Spleen (tissue), 7 donors: Measurements from ENCODE around the gene DCAF15.

Experiments used
- CTCF ChIP-seq, 11 experiments: fragments of 200-600 bp in 7 of 11; fragments of 450-650 bp in 4 of 11; sonication (generic) in 4 of 11; IDR thresholded peaks in 8 of 11; conservative IDR thresholded peaks in 3 of 11; 1 replicate in 7 of 11; 2 replicates in 4 of 11; pipeline versions ENCODE4 v1.4.0 to v1.8.0; 2016 to 2021; ENCODE audit warnings: antibody characterized with exemption in 11 of 11, inconsistent platforms in 4 of 11, mild to moderate bottlenecking in 1 of 11
- POLR2A ChIP-seq, 3 donors: fragments of 450-650 bp; IDR thresholded peaks; one replicate each; pipeline ENCODE4 v1.5.1; 2017; ENCODE audit warnings: antibody characterized with exemption in 3 of 3, mild to moderate bottlenecking in 1 of 3
- donor health status: DM: no; HTN: no; CAD: no; lungs with moderate emphysema.
- donor health status: DM: no; HTN: no; CAD: no.
- donor health status: DM: no; HTN: no; CAD: no.

- TF ChIP-seq POLR2A (IDR thresholded peaks at IDR 0.05): no peak
- TF ChIP-seq CTCF (IDR thresholded peaks at IDR 0.05 in 8 of 11, conservative IDR thresholded peaks at IDR 0.05 in 3 of 11): peak in 2 of 11 experiments; percentile 5 to 41
Measured at GRCh38 chr19:13905634-13906520, 46.4 kb upstream of the DCAF15 start, which contains the start of the genes BRME1 and CC2D1A.
